Left hindlimb (tissue), 1 donor: Measurements from ENCODE around the gene SORBS2.
"Not testable (repeated sequence)": the region's sequence is repeated elsewhere in the genome, so short reads cannot be mapped to it uniquely, and the experiment has no call there.

Source experiments
- DNase-seq: peaks from one replicate; pipeline ENCODE4 v3.0.0-alpha.2; 2018

The SORBS2 gene

GRCh38 chr4:185811509-185812364 lies at the start of gene SORBS2:
Gene SORBS2 (minus strand): TSS chr4:185812194. CDS start chr4:185690571, 121,623 bp downstream.
- no peak for DNase-seq

- no peak for DNase-seq
These were observed 47.1 kb upstream of the SORBS2 start for GRCh38 chr4:185859111-185859510.

GRCh38 chr4:185857561-185857960 lies 45.6 kb upstream of the SORBS2 start:
- not testable (repeated sequence) for DNase-seq

- no peak for DNase-seq
These were observed 41.8 kb upstream of the SORBS2 start for GRCh38 chr4:185853841-185854240.

- DNase-seq = no peak
These were observed 41.0 kb upstream of the SORBS2 start for GRCh38 chr4:185852961-185853360.

- no peak for DNase-seq
These were observed 37.9 kb upstream of the SORBS2 start for GRCh38 chr4:185849664-185850550.

GRCh38 chr4:185847352-185848097 lies 35.5 kb upstream of the SORBS2 start:
- peak; percentile 43 for DNase-seq

GRCh38 chr4:185846505-185847150 lies 34.6 kb upstream of the SORBS2 start:
- no peak for DNase-seq

GRCh38 chr4:185845966-185846365 lies 34.0 kb upstream of the SORBS2 start:
- DNase-seq = no peak

- DNase-seq = no peak
These were observed 29.5 kb upstream of the SORBS2 start for GRCh38 chr4:185841451-185841850.

GRCh38 chr4:185840953-185841352 lies 29.0 kb upstream of the SORBS2 start:
- DNase-seq = no peak

GRCh38 chr4:185840201-185840600 lies 28.2 kb upstream of the SORBS2 start:
- no peak for DNase-seq

- DNase-seq = no peak
These were observed 27.8 kb upstream of the SORBS2 start for GRCh38 chr4:185839770-185840169.

GRCh38 chr4:185839194-185839712 lies 27.3 kb upstream of the SORBS2 start:
- DNase-seq = peak; percentile 67

- DNase-seq = no peak
These were observed 26.7 kb upstream of the SORBS2 start for GRCh38 chr4:185838514-185839193.

GRCh38 chr4:185838104-185838452 lies 26.1 kb upstream of the SORBS2 start:
- no peak for DNase-seq

GRCh38 chr4:185837415-185838103 lies 25.6 kb upstream of the SORBS2 start:
- DNase-seq = no peak

- DNase-seq = no peak
These were observed 24.5 kb upstream of the SORBS2 start for GRCh38 chr4:185836241-185837084.

- no peak for DNase-seq
These were observed 23.8 kb upstream of the SORBS2 start for GRCh38 chr4:185835814-185836213.

GRCh38 chr4:185835336-185835735 lies 23.3 kb upstream of the SORBS2 start:
- DNase-seq = no peak
